SK-N-SH (cell line): ENCODE measurements around the gene ITGAE. TPM values are rescaled to one million over a fixed set of nuclear protein-coding genes. Genes with fewer than 3 reads are reported as not detected.

ENCODE experiments used
- CTCF ChIA-PET: fragments of 300-600, 350-600 bp; formaldehyde crosslinking; extraction: SDS; loops from one replicate; lab custom pipeline; 2021; lab: Yijun Ruan, JAX
- POLR2A ChIA-PET: fragments of 350-600 bp; sonication (Branson Sonifier 250); formaldehyde crosslinking; extraction: SDS; loops from one replicate; lab custom pipeline; 2020; ENCODE audit warnings: antibody characterized with exemption, inconsistent platforms; lab: Yijun Ruan, JAX
- DNase-seq: peaks from one replicate; pipeline ENCODE4 v3.0.0; 2012
- H2AFZ ChIP-seq: fragments of 200-600 bp; sonication (generic); 2 replicates; pipeline ENCODE4 v1.8.1; 2016; ENCODE audit warnings: antibody characterized with exemption, mild to moderate bottlenecking, low read depth
- H3F3A ChIP-seq: fragments of 200-600 bp; sonication (generic); replicated peaks from 2 replicates; pipeline ENCODE3; 2016; ENCODE audit warnings: antibody characterized with exemption, mild to moderate bottlenecking; ENCODE audit not compliant: insufficient read depth
- H3K27ac ChIP-seq, 2 experiments: fragments of 200-500 bp in 1 of 2; fragments of 200-600 bp in 1 of 2; sonication (Bioruptor generic) in 1 of 2; sonication (generic), shearing (Covaris generic) in 1 of 2; 2 replicates each; pipeline versions ENCODE4 v1.5.1 to v1.6.1; 2014 to 2016; ENCODE audit warnings: low read depth in 2 of 2, inconsistent platforms in 1 of 2, low read length in 1 of 2, mild to moderate bottlenecking in 1 of 2, mixed read lengths in 1 of 2
- H3K27me3 ChIP-seq: fragments of 200-600 bp; sonication (generic), shearing (Covaris generic); 2 replicates; pipeline ENCODE4 v1.6.1; 2016; ENCODE audit warnings: mixed run types; ENCODE audit not compliant: insufficient read depth
- H3K36me3 ChIP-seq, 2 experiments: fragments of 200-500 bp in 1 of 2; fragments of 200-600 bp in 1 of 2; sonication (Bioruptor generic) in 1 of 2; sonication (generic) in 1 of 2; replicated peaks in 1 of 2; 2 replicates each; pipeline versions ENCODE3 to v1.5.1; 2014 to 2016; ENCODE audit warnings: low read length in 1 of 2, mild to moderate bottlenecking in 1 of 2; ENCODE audit not compliant: insufficient read depth in 2 of 2, control insufficient read depth in 1 of 2
- H3K4me1 ChIP-seq, 2 experiments: fragments of 200-500 bp in 1 of 2; fragments of 200-600 bp in 1 of 2; sonication (Bioruptor generic) in 1 of 2; sonication (generic), shearing (Covaris generic) in 1 of 2; 2 replicates each; pipeline versions ENCODE4 v1.5.1 to v1.6.1; 2014 to 2016; ENCODE audit warnings: low read depth in 1 of 2, low read length in 1 of 2, mixed run types in 1 of 2; ENCODE audit not compliant: insufficient read depth in 2 of 2, control insufficient read depth in 1 of 2
- H3K4me2 ChIP-seq: fragments of 200-600 bp; sonication (generic), shearing (Covaris generic); 2 replicates; pipeline ENCODE4 v1.6.1; 2017; ENCODE audit warnings: mixed run types
- H3K4me3 ChIP-seq, 2 experiments: fragments of 200-500 bp in 1 of 2; fragments of 200-600 bp in 1 of 2; sonication (Bioruptor generic) in 1 of 2; sonication (generic), shearing (Covaris generic) in 1 of 2; 2 replicates each; pipeline versions ENCODE4 v1.5.1 to v1.8.1; 2014 to 2016; ENCODE audit warnings: low read depth in 2 of 2, inconsistent platforms in 1 of 2, low read length in 1 of 2, mild to moderate bottlenecking in 1 of 2, mixed read lengths in 1 of 2, moderate library complexity in 1 of 2
- H3K79me2 ChIP-seq: fragments of 200-600 bp; sonication (generic); 2 replicates; pipeline ENCODE4 v1.8.1; 2017; ENCODE audit warnings: mild to moderate bottlenecking; ENCODE audit not compliant: insufficient read depth
- H3K9ac ChIP-seq: fragments of 200-600 bp; sonication (generic); 2 replicates; pipeline ENCODE4 v1.6.1; 2017; ENCODE audit warnings: mixed run types
- H3K9me2 ChIP-seq: fragments of 200-600 bp; sonication (generic); 2 replicates; pipeline ENCODE4 v1.6.1; 2017; ENCODE audit warnings: mixed run types
- H3K9me3 ChIP-seq: fragments of 200-600 bp; sonication (generic); 2 replicates; pipeline ENCODE4 v1.6.1; 2017; ENCODE audit warnings: mixed run types, mild to moderate bottlenecking, moderate library complexity
- H4K20me1 ChIP-seq: fragments of 200-600 bp; sonication (generic); 2 replicates; pipeline ENCODE4 v1.6.1; 2017; ENCODE audit warnings: mild to moderate bottlenecking, mixed run types; ENCODE audit not compliant: insufficient read depth
- EP300 ChIP-seq, 2 experiments: IDR thresholded peaks; 2 replicates each; pipeline versions ENCODE4 v1.4.0 to v1.6.1; 2012; ENCODE audit warnings: borderline replicate concordance in 1 of 2, low read depth in 1 of 2, low read length in 1 of 2
- EZH2phosphoT487 ChIP-seq: fragments of 200-600 bp; sonication (generic); IDR thresholded peaks from 2 replicates; pipeline ENCODE4 v1.6.1; 2017; ENCODE audit warnings: low read depth, mixed run types, mild to moderate bottlenecking, antibody characterized with exemption, moderate library complexity, borderline replicate concordance
- FOXJ3 ChIP-seq: sonication (generic); formaldehyde crosslinking; IDR thresholded peaks from 2 replicates; pipeline ENCODE4 v1.5.1; 2020; ENCODE audit warnings: mild to moderate bottlenecking, missing genetic modification reagents
- FOXM1 ChIP-seq: IDR thresholded peaks from 2 replicates; pipeline ENCODE4 v1.4.0; 2012; ENCODE audit warnings: low read depth, mild to moderate bottlenecking
- JUND ChIP-seq: IDR thresholded peaks from 2 replicates; pipeline ENCODE4 v1.4.0; 2012
- MEF2A ChIP-seq: IDR thresholded peaks from 2 replicates; pipeline ENCODE4 v1.4.0; 2012; ENCODE audit warnings: low read depth, borderline replicate concordance
- NFIC ChIP-seq: IDR thresholded peaks from 2 replicates; pipeline ENCODE4 v1.4.0; 2012; ENCODE audit warnings: borderline replicate concordance
- POLR2AphosphoS5 ChIP-seq: IDR thresholded peaks from 2 replicates; pipeline ENCODE4 v1.6.1; 2012; ENCODE audit warnings: low read depth, low read length
- RAD21 ChIP-seq: IDR thresholded peaks from 2 replicates; pipeline ENCODE4 v1.6.1; 2012; ENCODE audit warnings: mild to moderate bottlenecking, low read length
- RCOR1 ChIP-seq: fragments of 150-350 bp; IDR thresholded peaks from 2 replicates; pipeline ENCODE4 v1.6.1; 2017; ENCODE audit warnings: antibody characterized with exemption, low read length
- RFX5 ChIP-seq: IDR thresholded peaks from 2 replicates; pipeline ENCODE4 v1.6.1; 2012; ENCODE audit warnings: mild to moderate bottlenecking, improper control_type of control experiment, low read length
- SIN3A ChIP-seq: IDR thresholded peaks from 2 replicates; pipeline ENCODE4 v1.6.1; 2012; ENCODE audit warnings: low read depth, mild to moderate bottlenecking, low read length, moderate library complexity, borderline replicate concordance
- SMC3 ChIP-seq: IDR thresholded peaks from 2 replicates; pipeline ENCODE4 v1.6.1; 2012; ENCODE audit warnings: low read depth, low read length, improper control_type of control experiment
- TAF1 ChIP-seq: IDR thresholded peaks from 2 replicates; pipeline ENCODE4 v1.6.1; 2012; ENCODE audit warnings: low read depth, mild to moderate bottlenecking, low read length, moderate library complexity, borderline replicate concordance
- TEAD4 ChIP-seq: IDR thresholded peaks from 2 replicates; pipeline ENCODE4 v1.4.0; 2012; ENCODE audit warnings: mild to moderate bottlenecking, borderline replicate concordance; ENCODE audit not compliant: insufficient read depth
- WGBS: methylation state at CpG from one replicate; pipeline ENCODE4 v1.1.6; 2017; ENCODE audit warnings: low lambda C conversion rate; 5-methylcytosine and 5-hydroxymethylcytosine counted together
- polyA plus RNA-seq, 3 experiments: library from polyadenylated mRNA; depleted of rRNA; stranded (reverse); fragments of >200 nt; gene quantifications; 2 replicates each; pipeline ENCODE4 v1.2.3, GENCODE V29; 2012
- TF ChIP-seq, protein P1 (sequence below): IDR thresholded peaks from 2 replicates; pipeline ENCODE4 v1.4.0; 2012; ENCODE audit warnings: low read depth, borderline replicate concordance
- TF ChIP-seq, protein P2 (sequence below): IDR thresholded peaks from 2 replicates; pipeline ENCODE4 v1.4.0; 2012; ENCODE audit warnings: low read depth, borderline replicate concordance
- TF ChIP-seq, protein P3 (sequence below): IDR thresholded peaks from 2 replicates; pipeline ENCODE4 v1.4.0; 2012; ENCODE audit warnings: low read depth
- TF ChIP-seq, protein P4 (sequence below): fragments of 200-600 bp; sonication (generic); IDR thresholded peaks from 2 replicates; pipeline ENCODE4 v1.6.1; 2017; ENCODE audit warnings: antibody characterized with exemption, mild to moderate bottlenecking, moderate library complexity

ITGAE gene
- polyA plus RNA-seq, 1 of the 3 experiments (the other 2 are of a cell fraction), result 56.7 TPM

DNA sequence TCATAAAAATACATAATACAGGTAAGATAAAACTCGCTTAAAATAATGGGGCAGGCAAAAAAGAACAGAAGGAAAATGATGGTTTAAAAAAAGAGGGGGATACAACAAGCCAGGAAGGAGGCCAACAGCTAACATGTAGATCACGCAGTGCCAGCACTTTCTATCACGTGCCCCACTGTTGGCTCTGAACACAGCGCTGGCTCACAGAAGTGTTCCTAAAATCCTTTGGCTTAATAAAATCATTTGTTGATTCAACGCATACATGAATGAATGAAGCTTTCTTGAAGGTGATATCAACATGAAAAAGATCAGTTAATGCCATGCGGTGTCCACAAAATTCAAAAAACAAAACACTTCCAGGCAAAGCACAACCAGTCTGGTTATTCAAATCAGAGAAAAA lies 8.5 kb downstream of the ITGAE start:
- Histone ChIP-seq H3K27ac (no peak overlapping the region), H3K79me2 (no peaks in the 10 kb centered on the region), H2AFZ (no peak overlapping the region), H3K9me3 (no peaks in the 10 kb centered on the region), H4K20me1 (no peaks in the 10 kb centered on the region), H3K4me2 (no peak overlapping the region), H3K9me2 (no peaks in the 10 kb centered on the region), H3K9ac (no peak overlapping the region), H3K36me3 (no peaks in the 10 kb centered on the region), H3F3A (peaks cover 18% of the 10 kb centered on the region), H3K4me1 (no peaks in the 10 kb centered on the region), H3K4me3 (no peak overlapping the region), H3K27me3 (no peaks in the 10 kb centered on the region)
- TF ChIP-seq, protein P1, sequence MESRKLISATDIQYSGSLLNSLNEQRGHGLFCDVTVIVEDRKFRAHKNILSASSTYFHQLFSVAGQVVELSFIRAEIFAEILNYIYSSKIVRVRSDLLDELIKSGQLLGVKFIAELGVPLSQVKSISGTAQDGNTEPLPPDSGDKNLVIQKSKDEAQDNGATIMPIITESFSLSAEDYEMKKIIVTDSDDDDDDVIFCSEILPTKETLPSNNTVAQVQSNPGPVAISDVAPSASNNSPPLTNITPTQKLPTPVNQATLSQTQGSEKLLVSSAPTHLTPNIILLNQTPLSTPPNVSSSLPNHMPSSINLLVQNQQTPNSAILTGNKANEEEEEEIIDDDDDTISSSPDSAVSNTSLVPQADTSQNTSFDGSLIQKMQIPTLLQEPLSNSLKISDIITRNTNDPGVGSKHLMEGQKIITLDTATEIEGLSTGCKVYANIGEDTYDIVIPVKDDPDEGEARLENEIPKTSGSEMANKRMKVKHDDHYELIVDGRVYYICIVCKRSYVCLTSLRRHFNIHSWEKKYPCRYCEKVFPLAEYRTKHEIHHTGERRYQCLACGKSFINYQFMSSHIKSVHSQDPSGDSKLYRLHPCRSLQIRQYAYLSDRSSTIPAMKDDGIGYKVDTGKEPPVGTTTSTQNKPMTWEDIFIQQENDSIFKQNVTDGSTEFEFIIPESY, result no peak
- no peak for TF ChIP-seq MEF2A
- TF ChIP-seq TEAD4, result no peak
- TF ChIP-seq FOXJ3 (CRISPR knock-in tag), result no peak
- TF ChIP-seq, protein P2, sequence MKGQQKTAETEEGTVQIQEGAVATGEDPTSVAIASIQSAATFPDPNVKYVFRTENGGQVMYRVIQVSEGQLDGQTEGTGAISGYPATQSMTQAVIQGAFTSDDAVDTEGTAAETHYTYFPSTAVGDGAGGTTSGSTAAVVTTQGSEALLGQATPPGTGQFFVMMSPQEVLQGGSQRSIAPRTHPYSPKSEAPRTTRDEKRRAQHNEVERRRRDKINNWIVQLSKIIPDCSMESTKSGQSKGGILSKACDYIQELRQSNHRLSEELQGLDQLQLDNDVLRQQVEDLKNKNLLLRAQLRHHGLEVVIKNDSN, result no peak
- no peak for TF ChIP-seq NFIC
- TF ChIP-seq, protein P3, sequence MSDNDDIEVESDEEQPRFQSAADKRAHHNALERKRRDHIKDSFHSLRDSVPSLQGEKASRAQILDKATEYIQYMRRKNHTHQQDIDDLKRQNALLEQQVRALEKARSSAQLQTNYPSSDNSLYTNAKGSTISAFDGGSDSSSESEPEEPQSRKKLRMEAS, result no peak
- TF ChIP-seq, protein P4, sequence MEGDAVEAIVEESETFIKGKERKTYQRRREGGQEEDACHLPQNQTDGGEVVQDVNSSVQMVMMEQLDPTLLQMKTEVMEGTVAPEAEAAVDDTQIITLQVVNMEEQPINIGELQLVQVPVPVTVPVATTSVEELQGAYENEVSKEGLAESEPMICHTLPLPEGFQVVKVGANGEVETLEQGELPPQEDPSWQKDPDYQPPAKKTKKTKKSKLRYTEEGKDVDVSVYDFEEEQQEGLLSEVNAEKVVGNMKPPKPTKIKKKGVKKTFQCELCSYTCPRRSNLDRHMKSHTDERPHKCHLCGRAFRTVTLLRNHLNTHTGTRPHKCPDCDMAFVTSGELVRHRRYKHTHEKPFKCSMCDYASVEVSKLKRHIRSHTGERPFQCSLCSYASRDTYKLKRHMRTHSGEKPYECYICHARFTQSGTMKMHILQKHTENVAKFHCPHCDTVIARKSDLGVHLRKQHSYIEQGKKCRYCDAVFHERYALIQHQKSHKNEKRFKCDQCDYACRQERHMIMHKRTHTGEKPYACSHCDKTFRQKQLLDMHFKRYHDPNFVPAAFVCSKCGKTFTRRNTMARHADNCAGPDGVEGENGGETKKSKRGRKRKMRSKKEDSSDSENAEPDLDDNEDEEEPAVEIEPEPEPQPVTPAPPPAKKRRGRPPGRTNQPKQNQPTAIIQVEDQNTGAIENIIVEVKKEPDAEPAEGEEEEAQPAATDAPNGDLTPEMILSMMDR, result no peak
- TF ChIP-seq RFX5, result no peak
- TF ChIP-seq EP300 (IDR thresholded peaks at IDR 0.05; ENCODE audit: borderline replicate concordance in 1 of 2, low read depth in 1 of 2, low read length in 1 of 2), result no peak
- TF ChIP-seq SMC3, result no peak
- TF ChIP-seq EZH2phosphoT487, result no peak
- CTCF ChIA-PET, result interaction anchor here (1.0 to 1.6 kb wide), 2 partner anchors 9 to 55 kb away, joined by 5 to 8 read pairs; partner anchors contain the start of gene ITGAE
- POLR2A ChIA-PET, result no interaction called here
- no peak for DNase-seq
- 95% methylated on average over 6 of the region's 6 CpGs for WGBS

DNA sequence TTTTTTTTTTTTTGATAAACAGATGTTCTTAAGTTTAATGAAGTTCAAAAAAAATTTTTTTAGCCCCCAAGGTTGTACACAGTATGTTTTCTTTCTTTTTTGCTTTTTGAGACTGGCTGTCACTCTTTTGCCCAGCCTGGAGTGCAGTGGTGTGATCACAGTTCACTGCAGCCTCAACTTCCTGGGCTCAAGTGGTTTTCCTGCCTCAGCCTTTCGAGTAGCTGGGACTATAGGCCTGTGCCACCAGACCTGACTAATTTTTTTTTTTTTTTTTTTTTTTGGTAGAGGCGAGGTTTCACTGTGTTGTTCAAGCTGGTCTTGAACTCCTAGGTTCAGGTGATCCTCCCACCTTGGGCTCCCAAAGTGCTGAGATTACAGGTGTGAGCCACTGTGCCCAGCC lies 12.8 kb downstream of the ITGAE start:
- 78% methylated on average over 2 of the region's 2 CpGs for WGBS
- H3K4me2 ChIP-seq, result no peak overlapping the region
- no peaks in the 10 kb centered on the region for H3K4me1 ChIP-seq
- H3F3A ChIP-seq, result peaks cover 14% of the 10 kb centered on the region
- H4K20me1 ChIP-seq, result no peaks in the 10 kb centered on the region
- DNase-seq, result no peak
- no peak overlapping the region for H3K9ac ChIP-seq
- ChIA-PET CTCF (interaction anchor here (0.7 to 1.2 kb wide), 2 partner anchors 31 to 56 kb away, joined by 3 read pairs; no protein-coding TSS in a partner anchor), POLR2A (no interaction called here)
- H3K27me3 ChIP-seq, result no peaks in the 10 kb centered on the region
- H3K36me3 ChIP-seq, result no peaks in the 10 kb centered on the region
- H3K9me2 ChIP-seq, result no peaks in the 10 kb centered on the region
- no peaks in the 10 kb centered on the region for H3K79me2 ChIP-seq
- TF ChIP-seq FOXM1, result no peak
- TF ChIP-seq RFX5, result no peak
- TF ChIP-seq, protein P3, result no peak
- TF ChIP-seq SIN3A, result no peak
- TF ChIP-seq NFIC, result no peak
- no peak for TF ChIP-seq MEF2A
- TF ChIP-seq, protein P1, result no peak
- TF ChIP-seq POLR2AphosphoS5, result no peak
- no peak for TF ChIP-seq TAF1
- no peak for TF ChIP-seq RCOR1
- no peak for TF ChIP-seq JUND
- TF ChIP-seq FOXJ3 (CRISPR knock-in tag), result no peak
- no peak for TF ChIP-seq RAD21
- H2AFZ ChIP-seq, result no peak overlapping the region
- H3K9me3 ChIP-seq, result no peaks in the 10 kb centered on the region
- H3K27ac ChIP-seq, result no peak overlapping the region
- no peak overlapping the region for H3K4me3 ChIP-seq
